K562 (cell line): ENCODE results near the gene MYO1A. TPM values are rescaled to one million over a fixed set of nuclear protein-coding genes. Genes with fewer than 3 reads are reported as not detected.

ENCODE experiments used
- ATAC-seq: fragments of 200-7000 bp; cut with Tn5 transposase; 3 replicates; pipeline ENCODE4 v1.9.1; 2020; ENCODE audit warnings: moderate library complexity
- BruUV-seq: library from RNA; stranded (reverse); fragments of 400-500 nt; replicated peaks from 2 replicates; lab custom pipeline; 2021; lab: Mats Ljungman, UMichigan
- CTCF ChIA-PET: fragments of 300-600 bp; formaldehyde crosslinking; extraction: SDS; loops from one replicate; lab custom pipeline; 2021; ENCODE audit warnings: low intra/inter-chr PET ratio; lab: Yijun Ruan, JAX
- POLR2A ChIA-PET: fragments of 300-600, 350-650 bp; sonication (Branson Sonifier 250); formaldehyde crosslinking; extraction: SDS; loops from one replicate; lab custom pipeline; 2021; ENCODE audit warnings: antibody characterized with exemption, inconsistent platforms; lab: Yijun Ruan, JAX
- DNase-seq, 4 experiments: peaks; one replicate each; pipeline versions ENCODE4 v3.0.0 to v3.0.0-alpha.2; 2011 to 2018; ENCODE audit warnings: low spot score in 3 of 4, mixed read lengths in 3 of 4; ENCODE audit errors: extremely low read depth in 1 of 4
- FAIRE-seq: peaks from 2 replicates; lab custom pipeline; 2011; peaks lifted over from hg19 to GRCh38; lab: Jason Lieb, UNC
- H2AFZ ChIP-seq: 2 replicates; pipeline ENCODE4 v1.6.0; 2011; ENCODE audit warnings: low read depth, low read length, control low read depth, inconsistent platforms
- H3K27ac ChIP-seq: fragments of 200-600 bp; 3 replicates; pipeline ENCODE4 v1.8.0; 2011; ENCODE audit warnings: low read depth, mild to moderate bottlenecking, control low read depth, inconsistent platforms, low read length, moderate library complexity, mixed read lengths; ENCODE audit errors: extremely low read depth
- H3K27me3 ChIP-seq, 2 experiments: fragments of 300-600 bp in 1 of 2; 2 replicates in 1 of 2; 3 replicates in 1 of 2; pipeline versions ENCODE4 v1.6.0 to v1.8.0; 2011; ENCODE audit warnings: inconsistent platforms in 2 of 2, low read length in 2 of 2, mild to moderate bottlenecking in 1 of 2, mixed read lengths in 1 of 2, moderate library complexity in 1 of 2; ENCODE audit not compliant: control insufficient read depth in 2 of 2, insufficient read depth in 2 of 2
- H3K36me3 ChIP-seq: fragments of 300-600 bp; 3 replicates; pipeline ENCODE4 v1.8.0; 2011; ENCODE audit warnings: mild to moderate bottlenecking, low read length, inconsistent platforms; ENCODE audit not compliant: control insufficient read depth, insufficient read depth
- H3K4me1 ChIP-seq, 2 experiments: fragments of 200-600 bp in 1 of 2; replicated peaks in 1 of 2; 2 replicates in 1 of 2; 3 replicates in 1 of 2; pipeline versions ENCODE4 v1.5.1 to v1.8.0; 2011; ENCODE audit warnings: inconsistent platforms in 2 of 2, low read length in 2 of 2, mild to moderate bottlenecking in 1 of 2, mixed read lengths in 1 of 2, moderate library complexity in 1 of 2; ENCODE audit not compliant: control insufficient read depth in 2 of 2, insufficient read depth in 2 of 2
- H3K4me2 ChIP-seq: 2 replicates; pipeline ENCODE4 v1.6.1; 2011; ENCODE audit warnings: low read length, control low read depth, inconsistent platforms, mixed read lengths; ENCODE audit not compliant: insufficient read depth
- H3K4me3 ChIP-seq: fragments of 200-600 bp; sonication (generic), shearing (Covaris generic); 2 replicates; pipeline ENCODE4 v1.5.1; 2016; ENCODE audit warnings: control low read depth, inconsistent platforms
- H3K79me2 ChIP-seq: fragments of 200-600 bp; 3 replicates; pipeline ENCODE4 v1.8.0; 2011; ENCODE audit warnings: low read length, inconsistent platforms; ENCODE audit not compliant: control insufficient read depth, insufficient read depth
- H3K9ac ChIP-seq, 2 experiments: 2 replicates each; pipeline versions ENCODE4 v1.6.0 to v1.6.1; 2011; ENCODE audit warnings: low read depth in 2 of 2, low read length in 2 of 2, control low read depth in 1 of 2, inconsistent platforms in 1 of 2, mild to moderate bottlenecking in 1 of 2, mixed read lengths in 1 of 2; ENCODE audit not compliant: insufficient read depth in 1 of 2
- H3K9me1 ChIP-seq: one replicate; pipeline ENCODE4 v1.6.0; 2011; ENCODE audit warnings: inconsistent platforms, mild to moderate bottlenecking, low read length, moderate library complexity; ENCODE audit not compliant: control insufficient read depth, insufficient read depth
- H3K9me3 ChIP-seq: replicated peaks from 2 replicates; pipeline ENCODE4 v1.5.1; 2011; ENCODE audit warnings: low read depth, low read length, inconsistent platforms; ENCODE audit not compliant: control insufficient read depth, insufficient read depth
- H4K20me1 ChIP-seq: replicated peaks from 2 replicates; pipeline ENCODE4 v1.6.1; 2011; ENCODE audit warnings: low read length, inconsistent platforms, mixed read lengths; ENCODE audit not compliant: control insufficient read depth, insufficient read depth
- BRD4 ChIP-seq: fragments of 200-600 bp; sonication (generic); IDR thresholded peaks from 2 replicates; pipeline ENCODE4 v1.6.1; 2017; ENCODE audit warnings: inconsistent platforms
- CHCHD3 ChIP-seq: fragments of 250-450 bp; sonication (Bioruptor Pico); IDR thresholded peaks from 2 replicates; pipeline ENCODE4 v2.1.2; 2022; ENCODE audit warnings: mild to moderate bottlenecking
- CHD2 ChIP-seq: IDR thresholded peaks from 2 replicates; pipeline ENCODE4 v1.6.1; 2011; ENCODE audit warnings: low read depth, low read length
- ELK1 ChIP-seq: sonication (generic); formaldehyde crosslinking; IDR thresholded peaks from 2 replicates; pipeline ENCODE4 v1.8.1; 2022; ENCODE audit warnings: missing genetic modification reagents
- EWSR1 ChIP-seq: fragments of 450-650 bp; IDR thresholded peaks from 2 replicates; pipeline ENCODE4 v1.6.1; 2018; ENCODE audit warnings: borderline replicate concordance, mild to moderate bottlenecking, low read depth, moderate library complexity; ENCODE audit not compliant: partially characterized antibody
- FOXA3 ChIP-seq, 2 experiments: fragments of 450-650 bp in 1 of 2; sonication (generic) in 1 of 2; formaldehyde crosslinking; IDR thresholded peaks in 1 of 2; conservative IDR thresholded peaks in 1 of 2; 2 replicates each; pipeline versions ENCODE4 v1.4.0 to v1.8.0; 2020 to 2022; ENCODE audit warnings: mild to moderate bottlenecking in 2 of 2, missing genetic modification reagents in 1 of 2
- RFX1 ChIP-seq: fragments of 450-650 bp; IDR thresholded peaks from 2 replicates; pipeline ENCODE4 v1.6.1; 2016; ENCODE audit warnings: mild to moderate bottlenecking, moderate library complexity
- RREB1 ChIP-seq: fragments of 250-450 bp; sonication (Bioruptor Pico); IDR thresholded peaks from 2 replicates; pipeline ENCODE4 v1.4.0; 2020
- SP2 ChIP-seq: IDR thresholded peaks from 2 replicates; pipeline ENCODE4 v1.6.1; 2011; ENCODE audit warnings: mild to moderate bottlenecking, low read depth, low read length, moderate library complexity; ENCODE audit not compliant: poor library complexity, severe bottlenecking; ENCODE audit errors: extremely low read depth
- STAT5B ChIP-seq: fragments of 250-450 bp; sonication (Bioruptor Pico); IDR thresholded peaks from 2 replicates; pipeline ENCODE4 v1.8.0; 2021; ENCODE audit warnings: mild to moderate bottlenecking, inconsistent platforms
- ZNF785 ChIP-seq: fragments of 250-450 bp; sonication (Bioruptor Pico); IDR thresholded peaks from 2 replicates; pipeline ENCODE4 v1.4.0; 2020; ENCODE audit warnings: mild to moderate bottlenecking
- WGBS: fragments of 100-300 bp; shearing (Covaris generic); methylation state at CpG from one replicate; pipeline ENCODE4 v1.1.6; 2016; ENCODE audit warnings: low coverage, mixed read lengths; ENCODE audit not compliant: insufficient coverage; ENCODE audit errors: missing lambda C conversion rate; 5-methylcytosine and 5-hydroxymethylcytosine counted together
- in situ Hi-C: fragments of 300-500 bp; cut with MboI; formaldehyde crosslinking; loops from 4 replicates; pipeline ENCODE4 v1.15.0; 2018; ENCODE audit warnings: inconsistent platforms, mixed read lengths
- intact Hi-C: fragments of 100-400 bp; cut with micrococcal nuclease; formaldehyde crosslinking; loops from 2 replicates; pipeline ENCODE4 v1.14.2; 2022
- polyA plus RNA-seq, 8 experiments: library from polyadenylated mRNA; depleted of rRNA in 4 of 8; stranded (reverse) in 5 of 8; unstranded in 3 of 8; fragments of >200 nt; fragmentation: Nextera tagmentation in 2 of 8; fragmentation: Illumina TruSeq in 1 of 8; extraction: Ambion mirVana in 2 of 8; extraction: Trizol in 1 of 8; gene quantifications; 2 replicates each; pipeline versions ENCODE4 v1.2.1 to v1.2.3, GENCODE V29; 2011 to 2014; ENCODE audit warnings: inconsistent platforms in 1 of 8, missing spikeins in 1 of 8
- total RNA-seq, 7 experiments: library from RNA; depleted of rRNA in 6 of 7; stranded (reverse); fragments of >200 nt in 6 of 7; fragmentation: Illumina TruSeq in 2 of 7; extraction: Trizol in 2 of 7; gene quantifications; 2 replicates each; pipeline versions ENCODE4 v1.2.1 to v1.2.3, GENCODE V29; 2011 to 2021; ENCODE audit warnings: low replicate concordance in 1 of 7
- TF ChIP-seq, protein P1 (sequence below): fragments of 250-450 bp; sonication (Bioruptor Pico); IDR thresholded peaks from 2 replicates; pipeline ENCODE4 v1.5.0; 2021; ENCODE audit warnings: mild to moderate bottlenecking, borderline replicate concordance
- TF ChIP-seq, protein P2 (sequence below): sonication (generic); formaldehyde crosslinking; IDR thresholded peaks from 2 replicates; pipeline ENCODE4 v1.8.0; 2022; ENCODE audit warnings: mild to moderate bottlenecking, missing genetic modification reagents

Gene MYO1A
- total and polyA plus RNA-seq, 9 of the 15 experiments (the other 6 are each of a cell fraction or from before 2014, with no cell fraction given), result 0.03 to 0.29 (median 0.14) TPM; not detected in 2

DNA sequence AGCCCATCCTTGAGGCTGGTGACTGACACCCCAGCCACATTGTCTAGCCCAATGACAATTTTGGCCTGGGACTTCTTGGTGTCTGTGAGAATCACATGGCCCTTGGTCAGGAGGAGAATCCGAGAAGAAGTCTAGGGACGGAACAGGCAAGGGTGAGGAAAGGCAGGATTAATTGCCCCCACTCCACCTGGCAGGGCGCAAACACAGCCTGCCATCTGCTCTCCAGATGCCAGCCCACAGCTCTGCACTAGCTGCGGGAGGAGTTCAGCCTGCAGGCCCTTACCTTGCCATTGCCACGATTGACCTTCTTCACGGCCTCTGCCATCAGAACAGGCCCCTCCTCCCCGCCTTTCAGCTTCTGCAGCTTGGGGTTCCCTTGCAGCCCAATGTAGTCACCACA lies 20.5 kb downstream of the MYO1A start:
- POLR2A ChIA-PET, result interaction anchor here (1.4 to 1.5 kb wide), 2 partner anchors 12 to 23 kb away, joined by 3 to 7 read pairs; no protein-coding TSS in a partner anchor
- Histone ChIP-seq H3K36me3 (no peaks in the 10 kb centered on the region), H3K9me1 (no peaks in the 10 kb centered on the region), H3K4me3 (no peak overlapping the region), H3K27me3 (no peaks in the 10 kb centered on the region), H3K27ac (no peak overlapping the region), H3K9me3 (no peaks in the 10 kb centered on the region), H3K9ac (no peak overlapping the region), H3K4me1 (peaks cover 15 to 25% of the 10 kb centered on the region in 2 experiments), H3K4me2 (no peak overlapping the region), H4K20me1 (no peaks in the 10 kb centered on the region), H2AFZ (no peak overlapping the region), H3K79me2 (no peaks in the 10 kb centered on the region)
- FAIRE-seq (no peak), DNase-seq (no peak), ATAC-seq (no peak)
- no TSS peak for BruUV-seq
- CTCF ChIA-PET, result interaction anchor here (0.6 kb wide), 1 partner anchor 135 kb away, joined by 4 read pairs; no protein-coding TSS in a partner anchor
- 78% methylated on average over 7 of the region's 7 CpGs for WGBS
- in situ Hi-C loops (no loop called here), intact Hi-C loops (no loop called here)
- no peak for TF ChIP-seq EWSR1
- no peak for TF ChIP-seq ELK1 (CRISPR knock-in tag)
- TF ChIP-seq BRD4, result no peak
- TF ChIP-seq CHCHD3 (CRISPR knock-in tag), result no peak
- no peak for TF ChIP-seq CHD2
- no peak for TF ChIP-seq SP2
- TF ChIP-seq ZNF785 (CRISPR knock-in tag), result no peak
- no peak for TF ChIP-seq RREB1 (CRISPR knock-in tag)
- TF ChIP-seq, protein P1, sequence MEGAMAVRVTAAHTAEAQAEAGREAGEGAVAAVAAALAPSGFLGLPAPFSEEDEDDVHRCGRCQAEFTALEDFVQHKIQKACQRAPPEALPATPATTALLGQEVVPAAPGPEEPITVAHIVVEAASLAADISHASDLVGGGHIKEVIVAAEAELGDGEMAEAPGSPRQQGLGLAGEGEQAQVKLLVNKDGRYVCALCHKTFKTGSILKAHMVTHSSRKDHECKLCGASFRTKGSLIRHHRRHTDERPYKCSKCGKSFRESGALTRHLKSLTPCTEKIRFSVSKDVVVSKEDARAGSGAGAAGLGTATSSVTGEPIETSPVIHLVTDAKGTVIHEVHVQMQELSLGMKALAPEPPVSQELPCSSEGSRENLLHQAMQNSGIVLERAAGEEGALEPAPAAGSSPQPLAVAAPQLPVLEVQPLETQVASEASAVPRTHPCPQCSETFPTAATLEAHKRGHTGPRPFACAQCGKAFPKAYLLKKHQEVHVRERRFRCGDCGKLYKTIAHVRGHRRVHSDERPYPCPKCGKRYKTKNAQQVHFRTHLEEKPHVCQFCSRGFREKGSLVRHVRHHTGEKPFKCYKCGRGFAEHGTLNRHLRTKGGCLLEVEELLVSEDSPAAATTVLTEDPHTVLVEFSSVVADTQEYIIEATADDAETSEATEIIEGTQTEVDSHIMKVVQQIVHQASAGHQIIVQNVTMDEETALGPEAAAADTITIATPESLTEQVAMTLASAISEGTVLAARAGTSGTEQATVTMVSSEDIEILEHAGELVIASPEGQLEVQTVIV (CRISPR knock-in tag), result no peak
- TF ChIP-seq STAT5B, result no peak
- TF ChIP-seq FOXA3 (CRISPR knock-in tag; conservative IDR thresholded peaks at IDR 0.05 in 1 of 2, IDR thresholded peaks at IDR 0.05 in 1 of 2), result no peak
- TF ChIP-seq, protein P2, sequence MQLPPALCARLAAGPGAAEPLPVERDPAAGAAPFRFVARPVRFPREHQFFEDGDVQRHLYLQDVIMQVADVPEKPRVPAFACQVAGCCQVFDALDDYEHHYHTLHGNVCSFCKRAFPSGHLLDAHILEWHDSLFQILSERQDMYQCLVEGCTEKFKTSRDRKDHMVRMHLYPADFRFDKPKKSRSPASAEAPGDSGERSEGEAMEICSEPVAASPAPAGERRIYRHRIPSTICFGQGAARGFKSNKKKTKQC (CRISPR knock-in tag), result no peak
- no peak for TF ChIP-seq RFX1
